ENCODE measurements around the gene SORBS1.

The SORBS1 gene

GRCh38 chr10:95462740-95463667 lies 98.2 kb downstream of the SORBS1 start:
- no peak for DNase-seq (ENCODE audit: low read depth in 2 of 2)

GRCh38 chr10:95461611-95462010 lies 99.6 kb downstream of the SORBS1 start:
- no peak for DNase-seq (ENCODE audit: low read depth in 2 of 2)

- DNase-seq (ENCODE audit: low read depth in 2 of 2), result no peak
Measured at GRCh38 chr10:95459446-95460045, 101.6 kb downstream of the SORBS1 start.

GRCh38 chr10:95458871-95459270 lies 102.3 kb downstream of the SORBS1 start:
- no peak for DNase-seq (ENCODE audit: low read depth in 2 of 2)

- DNase-seq (ENCODE audit: low read depth in 2 of 2), result no peak
Measured at GRCh38 chr10:95458014-95458413, 103.2 kb downstream of the SORBS1 start.

DNA sequence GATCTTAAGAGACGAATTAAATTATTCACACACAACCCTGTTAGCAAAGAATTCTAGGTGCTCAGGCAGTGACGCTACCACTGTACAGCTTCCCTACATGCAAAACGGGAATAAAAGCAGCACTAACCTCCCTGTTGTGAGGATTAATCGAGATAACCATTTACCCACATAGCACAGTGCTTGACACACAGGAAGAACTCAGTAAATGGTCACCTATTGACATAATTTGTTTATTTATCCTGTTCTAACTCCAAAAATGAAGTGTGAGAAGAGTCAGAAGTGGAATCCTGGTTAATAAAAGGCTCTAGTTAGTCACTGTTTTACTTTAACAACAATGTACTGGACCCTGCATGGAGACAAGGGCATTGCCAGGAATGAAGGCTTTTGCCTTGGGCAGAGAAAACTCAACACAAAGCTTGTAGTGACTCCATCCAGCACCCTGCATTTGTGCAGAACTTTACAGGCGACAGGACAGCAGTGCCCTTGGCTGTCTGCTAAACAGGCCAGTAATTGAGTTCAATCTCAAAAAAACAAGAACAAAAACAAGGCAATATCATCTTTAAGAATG lies 103.8 kb downstream of the SORBS1 start:
- no peak for DNase-seq (ENCODE audit: low read depth in 2 of 2)

- no peak for DNase-seq (ENCODE audit: low read depth in 2 of 2)
Measured at GRCh38 chr10:95456516-95456915, 104.7 kb downstream of the SORBS1 start.

DNA sequence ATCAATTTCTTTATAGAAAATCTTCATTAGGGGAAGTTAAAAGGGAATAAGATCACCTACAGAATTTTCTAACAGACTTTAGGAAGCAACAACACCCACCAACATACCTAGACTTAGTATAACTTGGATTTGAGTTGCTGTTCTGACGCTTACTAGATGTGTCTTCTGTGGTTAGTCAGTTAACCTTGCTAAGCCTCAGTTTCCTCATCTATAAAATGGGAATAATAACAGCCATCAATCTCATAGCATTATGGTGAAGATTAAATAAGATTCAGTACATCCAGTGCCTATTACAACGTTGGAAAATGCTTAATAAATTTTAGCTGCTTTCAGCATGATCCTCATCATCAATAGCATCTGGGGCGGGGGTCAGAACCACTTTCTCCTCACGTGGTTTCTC lies 106.2 kb downstream of the SORBS1 start:
- DNase-seq (ENCODE audit: low read depth in 2 of 2), result no peak

GRCh38 chr10:95454356-95454755 lies 106.8 kb downstream of the SORBS1 start:
- DNase-seq (ENCODE audit: low read depth in 2 of 2), result no peak

DNA sequence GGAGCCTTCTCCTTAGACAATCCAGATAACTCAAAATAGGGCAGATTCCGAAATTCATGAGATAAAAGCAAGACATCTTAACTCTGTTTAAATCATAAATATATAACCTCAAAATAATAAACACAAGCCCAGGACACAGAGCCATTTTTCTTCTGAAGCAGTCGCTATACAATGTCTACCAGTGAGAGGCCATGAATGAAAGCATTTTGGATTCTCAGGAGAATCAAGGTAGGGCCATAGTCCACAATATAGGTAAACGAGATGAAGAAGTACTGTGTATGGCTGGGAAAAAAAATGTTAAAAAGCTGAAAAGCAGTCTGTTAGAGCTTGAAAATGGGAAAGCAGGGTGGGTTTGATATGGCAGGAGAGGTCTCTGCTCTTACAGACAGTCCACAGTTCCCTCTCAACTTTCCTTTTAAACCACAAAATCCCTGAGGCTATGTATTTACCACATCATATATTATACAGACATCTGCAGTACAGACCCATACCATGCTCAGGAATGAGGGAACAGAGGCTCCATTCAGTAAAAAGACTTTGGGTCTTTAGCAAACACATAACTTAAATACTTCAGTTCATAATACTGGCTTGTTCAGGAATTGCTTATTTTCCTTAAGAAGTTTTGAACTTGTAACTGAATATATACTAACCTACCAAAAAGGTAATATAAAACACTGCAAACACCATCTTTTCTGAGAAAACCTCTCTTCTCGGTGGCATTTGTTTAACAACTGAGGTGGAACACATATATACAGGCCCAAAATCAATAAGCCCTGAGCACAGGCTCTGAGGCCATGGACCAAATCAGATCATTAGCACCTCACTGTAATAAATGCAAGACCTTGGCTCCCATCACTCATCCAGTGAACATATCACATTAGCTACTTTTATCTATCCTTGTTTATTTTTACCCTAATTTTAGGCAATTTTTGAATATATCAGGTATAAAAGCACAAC lies 109.3 kb downstream of the SORBS1 start:
- no peak for DNase-seq (ENCODE audit: low read depth in 2 of 2)

- no peak for DNase-seq (ENCODE audit: low read depth in 2 of 2)
Measured at GRCh38 chr10:95451150-95451549, 110.0 kb downstream of the SORBS1 start.

DNA sequence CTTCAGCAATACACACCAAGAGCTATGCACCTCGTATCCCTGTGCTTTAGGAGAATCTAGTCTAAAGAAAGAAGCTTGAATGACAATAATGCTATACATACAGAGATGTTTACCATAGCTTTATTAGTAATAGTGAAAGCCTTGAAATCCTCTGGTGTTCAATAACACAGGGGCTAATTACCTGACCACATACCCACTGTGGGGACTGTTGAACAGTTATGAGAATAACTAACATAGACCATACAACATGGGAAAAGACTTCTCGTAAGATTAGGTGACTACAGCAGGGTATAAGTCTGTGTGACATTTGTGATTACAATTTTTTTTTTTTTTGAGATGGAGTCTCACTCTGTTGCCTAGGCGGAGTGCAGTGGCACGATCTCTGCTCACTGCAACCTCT lies 111.0 kb downstream of the SORBS1 start:
- DNase-seq (ENCODE audit: low read depth in 2 of 2), result no peak

DNA sequence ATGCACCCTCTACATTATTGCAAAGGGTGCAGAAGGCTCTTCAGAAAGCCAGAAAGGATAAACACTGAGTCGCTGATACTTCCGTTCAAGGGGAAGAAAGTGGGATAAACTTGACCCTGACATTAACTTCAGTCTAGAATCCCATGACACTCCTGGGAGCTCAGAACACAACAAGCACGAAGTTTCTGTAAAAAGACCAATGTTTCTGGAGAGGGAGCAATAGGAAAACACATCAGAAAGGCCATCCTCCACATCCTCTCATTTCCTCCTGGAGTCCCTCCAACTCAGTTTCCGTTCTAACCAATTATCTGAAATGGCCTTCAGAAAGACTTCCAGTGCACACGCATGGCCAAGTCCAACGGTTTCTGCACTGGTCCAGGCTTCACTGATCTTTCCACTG lies 113.5 kb downstream of the SORBS1 start:
- DNase-seq (ENCODE audit: low read depth in 2 of 2), result no peak

GRCh38 chr10:95445837-95446486 lies 115.2 kb downstream of the SORBS1 start:
- no peak for DNase-seq (ENCODE audit: low read depth in 2 of 2)

DNA sequence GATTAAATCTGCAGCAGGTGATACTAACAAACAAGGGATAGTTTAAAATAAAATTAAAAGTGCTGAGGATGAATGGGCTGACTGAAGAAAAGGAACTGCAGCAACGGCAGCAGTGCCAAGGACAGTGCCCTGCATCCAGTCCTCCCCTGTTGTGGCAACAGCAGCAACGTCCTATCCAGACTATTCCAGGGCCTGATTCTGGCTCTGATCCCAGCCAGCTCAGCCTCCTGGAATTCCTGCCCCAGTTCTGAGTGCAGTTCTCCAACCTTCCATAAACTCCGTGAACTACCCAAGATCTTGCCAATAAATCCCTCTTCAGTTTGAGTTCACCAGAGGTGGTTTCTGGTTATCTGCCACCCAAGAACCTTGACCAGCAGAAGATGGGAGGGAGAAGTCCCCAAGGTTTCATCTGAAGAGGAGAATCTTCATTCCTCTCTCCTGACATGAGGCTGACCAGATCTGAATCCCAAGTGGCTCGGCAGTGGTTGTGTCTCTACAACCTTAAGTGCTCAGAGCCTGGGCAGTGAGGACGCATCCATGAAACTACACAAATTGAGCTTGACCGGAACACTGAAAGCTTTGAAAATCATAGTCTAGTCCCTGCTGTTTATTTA lies 115.8 kb downstream of the SORBS1 start:
- DNase-seq (ENCODE audit: low read depth in 2 of 2), result no peak

GRCh38 chr10:95444792-95445191 lies 116.4 kb downstream of the SORBS1 start:
- no peak for DNase-seq (ENCODE audit: low read depth in 2 of 2)

- DNase-seq (ENCODE audit: low read depth in 2 of 2), result no peak
Measured at GRCh38 chr10:95443636-95444035, 117.5 kb downstream of the SORBS1 start.

DNA sequence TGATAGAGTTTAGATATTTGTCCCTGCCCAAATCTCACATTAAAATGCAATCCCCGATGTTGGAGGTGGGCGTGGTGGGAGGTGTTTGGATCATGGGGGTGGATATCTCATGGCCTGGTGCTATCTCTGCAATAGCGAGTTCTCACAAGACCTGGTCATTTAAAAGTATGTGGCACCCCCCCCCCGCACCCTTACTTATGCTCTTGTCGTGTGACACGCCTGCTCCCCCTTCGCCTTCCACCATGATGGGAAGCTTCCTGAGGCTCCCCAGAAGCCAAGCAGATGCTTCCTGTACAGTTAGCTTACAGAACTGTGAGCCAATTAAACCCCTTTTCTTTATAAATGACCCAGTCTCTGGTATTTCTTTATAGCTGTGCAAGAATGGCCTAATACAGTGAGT lies 118.8 kb downstream of the SORBS1 start:
- no peak for DNase-seq (ENCODE audit: low read depth in 2 of 2)

DNA sequence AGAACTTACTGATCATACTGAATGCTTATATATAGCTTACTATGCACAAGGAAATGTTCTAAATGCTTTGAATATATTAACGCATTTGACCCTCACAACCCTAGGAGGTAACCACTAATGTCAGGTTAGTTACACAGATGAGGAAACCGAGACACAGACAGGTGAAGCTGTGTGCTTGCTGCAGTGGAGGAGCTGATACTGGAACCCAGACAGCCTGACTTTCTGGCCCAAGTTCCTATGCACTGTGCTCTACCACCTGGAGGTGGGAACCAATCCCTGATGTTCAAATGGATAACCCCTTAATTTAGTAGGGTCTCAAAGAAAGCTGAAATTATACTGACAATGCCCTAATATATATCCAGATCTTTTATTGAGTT lies 119.6 kb downstream of the SORBS1 start:
- no peak for DNase-seq (ENCODE audit: low read depth in 2 of 2)

DNA sequence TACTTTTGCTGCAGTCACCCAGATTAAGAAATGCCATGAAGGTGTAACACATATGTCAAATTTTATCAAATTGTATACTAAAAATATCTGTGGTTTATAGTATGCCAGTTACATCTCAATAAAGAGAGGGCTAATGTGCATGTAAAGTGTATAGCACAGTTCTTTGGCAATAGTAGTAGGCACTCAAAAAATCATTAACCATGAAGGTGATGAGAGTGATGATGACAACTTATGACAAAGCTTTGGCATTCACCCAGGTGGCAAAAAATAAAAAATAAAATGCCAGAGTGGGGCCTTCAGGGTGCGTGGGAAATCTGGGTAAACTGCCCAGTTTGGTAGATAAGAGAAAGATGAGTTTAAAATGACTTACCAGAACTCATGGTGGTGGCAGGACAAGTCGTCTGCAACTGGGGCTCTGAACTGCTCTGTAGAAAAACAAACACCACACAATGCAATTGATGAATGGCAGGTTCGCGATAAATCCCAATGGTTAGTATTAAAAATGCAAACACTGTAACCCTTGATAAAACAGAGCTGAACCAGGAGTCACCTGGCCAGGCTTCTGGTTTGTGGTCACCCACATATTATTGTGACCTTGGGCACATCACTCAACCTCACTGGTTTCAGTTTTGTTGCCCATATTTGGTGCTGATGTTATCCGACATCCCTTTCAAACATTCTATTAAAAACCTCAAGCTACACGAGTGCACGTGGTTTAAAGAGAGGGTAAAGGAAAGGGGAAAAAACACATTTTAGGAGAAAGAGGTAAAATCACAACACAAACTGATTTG lies 120.2 kb downstream of the SORBS1 start:
- no peak for DNase-seq (ENCODE audit: low read depth in 2 of 2)
